Mammary epithelial cell (primary cell): Measurements from ENCODE around the gene KIAA0930.

Source experiments
- EZH2 ChIP-seq: IDR thresholded peaks from 2 replicates; pipeline ENCODE4 v1.6.1; 2012; ENCODE audit warnings: low read length, inconsistent platforms, borderline replicate concordance
- TF ChIP-seq, protein P1 (sequence below), 2 donors: IDR thresholded peaks in 1 of 2; conservative IDR thresholded peaks in 1 of 2; 2 replicates each; pipeline ENCODE4 v1.5.1; 2011 to 2012; ENCODE audit warnings: inconsistent platforms in 2 of 2, low read length in 2 of 2, mild to moderate bottlenecking in 2 of 2, control low read depth in 1 of 2, low read depth in 1 of 2; ENCODE audit not compliant: insufficient read depth in 1 of 2; ENCODE audit errors: extremely low read depth in 1 of 2

DNA sequence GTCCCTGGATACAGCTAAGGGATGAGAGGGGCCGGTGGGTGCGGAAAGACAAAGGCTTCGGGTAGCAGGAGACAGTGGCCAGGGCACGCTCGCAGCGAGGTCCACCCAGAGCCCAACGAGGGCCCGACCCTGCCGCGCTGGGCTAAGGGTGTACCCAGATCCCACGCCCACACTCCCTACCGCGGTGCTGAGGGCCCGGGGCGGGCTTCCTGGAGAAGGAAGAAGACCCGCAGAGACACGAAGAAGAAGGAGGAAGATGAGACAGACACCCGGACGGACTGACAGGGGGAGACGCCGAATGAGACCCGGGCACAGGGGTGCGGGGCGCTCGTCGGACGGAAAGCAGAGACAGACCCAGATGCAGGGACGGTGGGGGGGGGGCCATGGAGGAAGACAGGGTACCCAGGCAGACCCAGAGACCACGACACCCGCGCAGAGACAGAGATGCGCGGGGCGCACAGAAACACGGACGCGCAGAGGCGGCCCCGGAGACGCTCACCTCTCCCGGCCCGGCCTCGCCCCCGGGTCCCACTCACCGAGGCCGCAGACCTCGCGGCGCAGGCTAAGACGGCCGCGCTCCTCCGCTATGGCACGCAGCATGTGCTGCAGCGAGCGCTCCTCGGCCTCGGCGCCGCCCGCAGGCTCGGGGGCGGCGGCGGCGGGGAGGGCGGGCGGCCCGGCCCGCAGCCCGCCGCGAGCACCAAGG lies 437 bp downstream of the KIAA0930 start:
- TF ChIP-seq, protein P1, sequence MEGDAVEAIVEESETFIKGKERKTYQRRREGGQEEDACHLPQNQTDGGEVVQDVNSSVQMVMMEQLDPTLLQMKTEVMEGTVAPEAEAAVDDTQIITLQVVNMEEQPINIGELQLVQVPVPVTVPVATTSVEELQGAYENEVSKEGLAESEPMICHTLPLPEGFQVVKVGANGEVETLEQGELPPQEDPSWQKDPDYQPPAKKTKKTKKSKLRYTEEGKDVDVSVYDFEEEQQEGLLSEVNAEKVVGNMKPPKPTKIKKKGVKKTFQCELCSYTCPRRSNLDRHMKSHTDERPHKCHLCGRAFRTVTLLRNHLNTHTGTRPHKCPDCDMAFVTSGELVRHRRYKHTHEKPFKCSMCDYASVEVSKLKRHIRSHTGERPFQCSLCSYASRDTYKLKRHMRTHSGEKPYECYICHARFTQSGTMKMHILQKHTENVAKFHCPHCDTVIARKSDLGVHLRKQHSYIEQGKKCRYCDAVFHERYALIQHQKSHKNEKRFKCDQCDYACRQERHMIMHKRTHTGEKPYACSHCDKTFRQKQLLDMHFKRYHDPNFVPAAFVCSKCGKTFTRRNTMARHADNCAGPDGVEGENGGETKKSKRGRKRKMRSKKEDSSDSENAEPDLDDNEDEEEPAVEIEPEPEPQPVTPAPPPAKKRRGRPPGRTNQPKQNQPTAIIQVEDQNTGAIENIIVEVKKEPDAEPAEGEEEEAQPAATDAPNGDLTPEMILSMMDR (conservative IDR thresholded peaks at IDR 0.05 in 1 of 2, IDR thresholded peaks at IDR 0.05 in 1 of 2; ENCODE audit: extremely low read depth in 1 of 2, insufficient read depth in 1 of 2, low read depth in 1 of 2, low read length in 2 of 2) = no peak
- TF ChIP-seq EZH2 = no peak
